HG03457 (cell line): ENCODE measurements around the gene MRPS18C.

Source experiments
- ATAC-seq: cut with Tn5 transposase; IDR thresholded peaks from one replicate; pipeline ENCODE4 v1.9.1; 2021; ENCODE audit warnings: moderate number of reproducible peaks; ENCODE audit not compliant: unreplicated experiment

The MRPS18C gene

DNA sequence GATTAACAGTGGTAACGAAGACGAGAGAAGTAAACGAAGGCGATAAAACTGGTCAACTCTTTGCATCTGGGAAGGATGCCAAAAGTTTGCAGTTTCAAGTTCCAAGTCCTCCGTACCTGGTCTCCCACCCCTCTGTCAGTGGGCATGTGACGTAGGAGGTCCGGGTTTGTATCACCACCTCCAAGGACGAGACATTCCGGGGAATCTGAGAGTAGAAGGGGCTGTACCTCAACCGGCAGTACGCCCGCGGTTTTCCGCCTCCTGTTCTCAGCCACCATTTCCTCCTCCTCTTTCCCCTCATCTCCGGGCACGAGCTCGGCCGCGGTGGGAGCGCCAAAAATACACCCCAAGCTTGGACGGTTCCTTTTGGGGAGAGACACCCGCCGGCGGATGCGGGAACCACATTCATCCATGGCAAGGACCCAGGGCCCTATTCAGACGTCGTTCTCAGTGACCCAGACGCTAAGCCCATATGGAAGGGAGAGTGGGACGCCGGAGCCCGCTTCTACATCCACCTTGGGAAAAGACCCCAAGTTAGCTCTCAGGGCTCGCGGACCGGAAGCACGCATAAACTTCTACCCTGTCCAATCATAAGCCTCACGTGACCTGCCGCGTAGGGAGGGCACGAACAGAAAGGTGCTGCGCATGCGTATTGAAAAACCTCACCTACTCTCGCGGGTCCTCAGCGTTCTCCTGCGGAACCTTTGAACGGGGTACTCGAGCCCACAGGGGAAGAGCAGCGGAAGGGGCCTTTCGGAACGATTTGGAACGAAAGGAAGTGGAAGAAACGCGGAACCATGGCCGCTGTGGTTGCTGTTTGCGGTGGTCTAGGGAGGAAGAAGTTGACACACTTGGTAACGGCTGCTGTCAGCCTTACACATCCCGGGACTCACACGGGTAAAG, at the start of gene MRPS18C, which contains the start of gene HELQ:
MRPS18C (plus strand) TSS at position 778 of the 903 bp plus-strand sequence; CDS start at position 798, 20 bp downstream.
HELQ (minus strand) TSS at position 543 of the 903 bp plus-strand sequence; CDS start at position 413, 130 bp downstream.
- peak; percentile 94 for ATAC-seq

DNA sequence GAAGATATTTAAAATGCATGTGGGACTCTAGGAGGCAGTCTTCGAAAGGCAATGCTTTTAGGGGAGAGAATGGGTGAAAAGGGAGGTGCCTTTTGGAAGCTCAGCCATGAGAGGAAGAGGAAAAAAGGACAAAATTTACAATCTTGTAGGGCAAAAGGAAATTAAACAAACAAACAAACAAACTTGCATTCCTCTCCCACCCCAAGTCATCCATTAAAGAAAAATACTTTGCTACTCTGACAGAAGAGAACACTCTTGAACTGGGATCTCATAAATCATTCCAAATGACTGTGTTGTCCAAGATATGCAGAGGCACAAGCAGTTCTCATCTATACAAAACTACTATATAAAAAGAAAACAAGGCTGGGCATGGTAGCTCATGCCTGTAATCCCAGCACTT, 47.0 kb upstream of the MRPS18C start:
- ATAC-seq, result no peak

DNA sequence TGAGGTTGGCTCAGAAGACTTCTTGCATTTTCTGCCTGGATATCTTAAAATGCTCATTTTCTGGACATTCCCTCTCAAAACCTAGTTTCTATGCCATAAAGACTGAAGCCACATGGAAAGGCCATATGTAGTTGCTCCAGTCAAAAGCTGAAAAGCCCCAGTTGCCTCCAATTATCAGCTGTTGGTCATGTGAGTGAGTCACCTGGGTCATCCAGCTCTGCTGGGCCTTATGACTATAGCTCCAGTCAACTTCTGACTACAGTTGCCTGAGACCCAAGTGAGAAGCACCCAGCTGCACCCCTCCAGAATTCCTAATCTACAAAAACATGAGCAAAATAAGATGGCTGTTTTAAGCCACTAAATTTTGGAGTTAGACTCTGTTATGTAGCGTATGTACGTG, 42.2 kb upstream of the MRPS18C start:
- no peak for ATAC-seq

DNA sequence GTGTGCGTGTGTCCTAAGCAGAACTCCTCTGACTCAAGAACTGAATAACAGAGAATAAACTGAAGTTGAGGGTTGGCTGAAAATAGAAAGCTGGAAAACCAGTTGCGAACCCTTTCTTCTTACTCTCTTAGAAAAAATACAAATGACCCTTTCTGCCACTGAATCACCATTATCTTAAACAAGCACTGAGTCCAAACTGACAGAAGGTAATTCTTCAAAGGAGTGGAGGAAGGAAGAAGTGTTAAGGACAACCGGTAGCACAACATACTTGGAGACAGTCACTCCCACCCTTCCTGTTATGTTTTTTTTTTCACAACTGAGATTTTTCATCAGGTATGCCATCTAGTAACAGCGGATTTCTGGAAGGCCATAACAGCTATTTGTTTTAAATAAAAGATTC, 38.3 kb upstream of the MRPS18C start:
- ATAC-seq, result no peak

DNA sequence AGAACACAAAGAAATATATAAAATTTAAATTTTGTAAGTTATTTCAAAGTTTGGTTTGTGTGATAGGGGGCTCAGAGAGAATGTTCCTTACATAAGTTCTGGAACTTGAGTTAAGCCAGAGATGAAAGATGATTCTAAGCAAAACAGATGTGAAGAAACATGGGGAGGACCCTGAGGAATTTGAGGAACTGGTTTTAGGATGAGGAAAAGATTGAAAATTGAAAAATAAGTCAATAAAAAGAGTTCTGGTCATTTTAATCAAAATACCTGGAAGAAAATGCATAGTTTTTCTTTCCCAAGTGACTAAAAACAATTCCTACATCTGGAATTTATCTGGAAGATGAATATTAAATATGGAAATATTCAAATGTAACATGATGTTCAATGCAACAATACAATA, 37.6 kb upstream of the MRPS18C start:
- no peak for ATAC-seq

DNA sequence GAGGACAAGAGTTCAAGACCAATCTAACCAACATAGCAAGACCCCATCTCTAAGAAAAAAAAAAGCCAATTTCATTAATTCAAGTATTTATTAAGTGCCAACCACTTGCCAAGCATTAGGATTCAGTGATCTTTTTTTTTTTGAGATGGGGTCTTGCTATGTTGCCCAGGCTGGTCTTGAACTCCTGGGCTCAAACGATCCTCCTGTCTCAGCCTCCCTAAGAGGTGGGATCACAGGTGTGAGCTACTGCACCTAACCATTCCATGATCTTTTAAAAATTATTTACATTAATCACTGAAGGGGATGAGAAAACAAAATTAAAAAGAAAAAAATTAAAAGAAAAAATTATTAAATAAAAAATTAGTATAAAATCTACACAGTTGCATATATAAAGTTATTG, 24.7 kb upstream of the MRPS18C start:
- ATAC-seq, result no peak

DNA sequence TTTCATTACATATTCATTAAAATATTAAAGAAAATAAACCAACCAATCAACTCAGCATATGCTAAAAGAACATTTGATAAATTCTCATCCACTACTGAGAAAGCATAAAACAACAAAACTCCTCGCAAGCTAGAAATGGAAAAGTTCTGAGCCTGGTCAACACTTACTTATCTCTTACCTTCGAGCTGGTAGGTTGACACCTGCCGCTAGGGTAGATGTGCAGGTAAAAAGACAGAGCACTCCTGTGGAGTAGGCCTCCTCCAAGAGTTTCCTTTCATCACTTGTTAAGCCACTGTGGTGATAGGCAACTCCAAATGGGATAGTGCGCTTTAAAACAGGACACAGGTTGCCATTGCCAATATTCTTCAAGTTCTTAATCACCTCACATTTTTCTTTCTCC, 19.2 kb upstream of the MRPS18C start:
- no peak for ATAC-seq

DNA sequence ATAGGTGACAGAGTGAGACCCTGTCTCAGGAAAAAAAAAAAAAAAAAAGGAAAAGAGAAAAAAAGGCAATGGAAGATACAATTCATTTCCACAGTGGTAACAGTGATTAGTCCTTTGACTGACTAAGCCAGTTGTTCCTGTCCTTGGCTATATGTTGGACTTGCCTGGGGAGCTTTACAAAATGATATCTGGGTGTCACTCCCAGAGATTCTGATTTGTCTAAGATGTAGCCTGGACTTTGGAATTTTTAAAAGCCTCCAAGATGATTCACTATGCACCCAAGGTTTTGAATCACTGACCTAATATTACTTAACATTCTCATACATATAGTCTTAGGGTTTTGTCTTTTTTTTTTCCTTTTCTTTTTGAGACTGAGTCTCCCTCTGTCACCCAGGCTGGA, 17.1 kb upstream of the MRPS18C start:
- no peak for ATAC-seq

DNA sequence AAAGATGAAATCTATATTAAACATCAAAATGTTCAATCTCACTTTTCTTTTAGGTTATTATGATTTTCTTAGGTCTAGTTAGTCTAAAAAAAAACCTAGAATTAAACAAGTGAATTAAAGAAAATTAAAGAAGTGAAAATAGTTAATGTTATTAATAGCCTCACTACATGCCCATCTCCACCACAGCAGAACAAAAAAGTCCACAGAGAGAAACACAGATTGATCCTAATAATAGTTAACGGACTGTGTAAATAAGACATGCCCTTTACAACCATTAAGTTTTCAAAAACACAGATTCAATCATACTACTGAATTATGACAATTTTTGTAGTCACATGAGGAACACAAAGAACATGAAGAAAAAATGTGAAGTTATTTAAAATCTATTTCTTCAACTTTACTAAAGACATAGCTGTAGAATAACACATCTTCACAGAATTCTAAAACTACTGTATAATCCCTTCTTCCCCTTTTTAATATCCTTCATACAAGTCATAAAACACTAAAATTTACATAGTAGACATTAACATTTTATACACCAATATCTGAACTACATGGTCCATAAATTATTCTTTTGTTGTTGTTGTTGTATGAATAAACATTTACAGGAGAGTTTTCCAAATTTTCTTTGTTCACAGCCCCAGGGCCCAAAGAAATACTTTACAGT, 15.6 kb upstream of the MRPS18C start:
- no peak for ATAC-seq

DNA sequence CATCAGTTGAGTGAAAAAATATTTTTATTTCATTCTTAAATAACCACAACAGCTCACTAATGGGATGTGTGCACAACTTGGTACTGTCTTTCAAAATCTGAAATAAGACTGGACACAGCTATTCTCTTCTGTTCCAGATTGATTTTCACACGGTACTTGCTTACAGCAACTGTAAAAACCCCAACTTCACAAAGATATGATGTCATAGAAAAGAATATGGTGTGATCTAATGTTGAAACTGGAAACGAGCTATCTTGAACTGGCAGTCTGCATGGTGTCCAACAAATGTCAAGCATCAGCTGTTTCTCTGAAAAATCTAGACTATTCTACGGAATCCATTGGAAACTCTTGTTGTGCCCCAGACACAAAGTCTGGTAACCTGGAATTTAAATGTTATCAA, 15.0 kb upstream of the MRPS18C start:
- no peak for ATAC-seq

DNA sequence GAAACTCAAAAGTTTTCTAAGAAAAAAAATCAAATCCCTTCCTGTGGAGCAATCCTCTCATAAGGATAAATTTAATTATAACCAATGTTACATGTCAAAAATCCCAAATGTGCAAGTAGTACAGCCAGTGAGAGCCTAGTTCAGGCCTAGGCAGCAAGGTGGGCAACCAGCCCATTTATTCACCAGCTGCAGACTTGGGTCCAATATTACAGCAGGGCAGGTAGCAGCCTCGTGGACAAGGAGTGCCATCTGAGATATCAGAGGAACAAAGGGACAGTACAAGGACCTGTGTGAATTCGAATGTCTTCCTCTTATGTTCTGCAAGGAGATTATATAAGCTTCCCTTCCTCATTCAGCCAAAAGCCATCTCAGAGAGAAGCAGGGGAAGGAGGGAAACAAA, 6.8 kb upstream of the MRPS18C start:
- no peak for ATAC-seq

DNA sequence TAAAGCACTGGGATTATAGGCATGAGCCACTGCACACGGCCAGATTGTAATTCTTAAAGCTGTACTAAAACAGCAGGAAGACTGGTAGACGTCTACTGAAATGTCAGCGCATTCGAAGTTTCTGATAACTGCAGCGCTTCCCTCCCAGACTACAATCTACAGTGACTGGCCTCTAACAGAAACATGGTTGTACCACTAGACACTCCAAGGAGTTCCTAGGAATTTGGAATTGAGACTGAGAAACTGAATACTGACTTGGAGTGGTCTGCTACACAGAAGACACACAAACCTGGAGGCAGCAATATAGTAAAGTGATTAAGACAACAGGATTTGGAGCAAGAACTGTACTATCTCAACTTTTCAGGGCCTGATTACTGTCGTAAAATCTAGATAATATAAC, 1.2 kb upstream of the MRPS18C start:
- no peak for ATAC-seq

DNA sequence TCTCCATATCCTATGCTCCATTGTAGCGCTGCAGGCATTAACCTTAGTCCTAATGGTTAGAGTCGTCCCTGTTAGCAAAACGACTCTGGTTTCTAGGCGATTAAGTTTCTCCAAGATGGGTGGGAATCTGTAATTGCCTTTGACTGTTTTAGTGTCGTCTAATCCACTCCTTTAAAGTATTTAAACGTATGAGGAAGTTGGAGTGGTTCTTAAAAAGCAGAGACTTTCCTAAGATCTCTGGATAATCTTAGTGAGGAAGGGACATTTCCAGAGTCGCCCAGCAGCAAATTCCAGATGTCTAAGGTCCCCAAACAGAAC, 285 bp downstream of the MRPS18C start:
- ATAC-seq, result no peak

DNA sequence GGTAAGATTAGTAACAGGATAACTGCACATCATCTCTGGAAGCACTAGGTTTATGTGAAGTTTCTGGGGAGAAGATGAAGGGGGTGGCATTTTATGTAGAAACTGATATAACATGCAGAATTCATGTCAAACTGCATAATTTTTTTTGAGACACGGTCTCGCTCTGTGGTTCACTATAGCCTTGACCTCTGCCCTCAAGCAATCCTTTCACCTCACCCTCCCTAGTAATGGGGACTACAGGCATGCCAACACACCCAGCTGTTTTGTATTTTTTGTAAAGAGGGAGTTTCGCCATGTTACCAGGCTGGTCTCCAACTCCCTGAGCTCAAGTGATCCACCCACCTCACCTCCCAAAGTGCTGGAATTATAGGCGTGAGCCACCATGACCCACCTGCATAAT, 17.6 kb downstream of the MRPS18C start:
- ATAC-seq, result no peak

DNA sequence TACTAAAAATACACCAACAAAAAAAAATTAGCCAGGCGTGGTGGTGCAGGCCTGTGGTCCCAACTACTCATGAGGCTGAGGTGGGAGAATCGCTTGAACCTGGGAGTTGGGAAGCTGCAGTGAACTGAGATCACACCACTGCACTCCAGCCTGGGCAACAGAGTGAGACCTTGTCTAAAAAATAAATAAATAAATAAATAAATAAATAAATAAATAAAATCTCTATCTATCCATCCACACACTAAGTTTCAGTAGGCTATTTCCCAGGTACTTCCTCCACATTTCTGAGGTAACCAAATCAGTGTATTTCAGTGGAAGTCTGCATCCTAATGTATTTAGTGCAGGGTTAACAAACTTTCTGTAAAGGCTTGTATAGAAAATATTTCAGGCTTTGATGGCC, 18.1 kb downstream of the MRPS18C start:
- ATAC-seq, result no peak

DNA sequence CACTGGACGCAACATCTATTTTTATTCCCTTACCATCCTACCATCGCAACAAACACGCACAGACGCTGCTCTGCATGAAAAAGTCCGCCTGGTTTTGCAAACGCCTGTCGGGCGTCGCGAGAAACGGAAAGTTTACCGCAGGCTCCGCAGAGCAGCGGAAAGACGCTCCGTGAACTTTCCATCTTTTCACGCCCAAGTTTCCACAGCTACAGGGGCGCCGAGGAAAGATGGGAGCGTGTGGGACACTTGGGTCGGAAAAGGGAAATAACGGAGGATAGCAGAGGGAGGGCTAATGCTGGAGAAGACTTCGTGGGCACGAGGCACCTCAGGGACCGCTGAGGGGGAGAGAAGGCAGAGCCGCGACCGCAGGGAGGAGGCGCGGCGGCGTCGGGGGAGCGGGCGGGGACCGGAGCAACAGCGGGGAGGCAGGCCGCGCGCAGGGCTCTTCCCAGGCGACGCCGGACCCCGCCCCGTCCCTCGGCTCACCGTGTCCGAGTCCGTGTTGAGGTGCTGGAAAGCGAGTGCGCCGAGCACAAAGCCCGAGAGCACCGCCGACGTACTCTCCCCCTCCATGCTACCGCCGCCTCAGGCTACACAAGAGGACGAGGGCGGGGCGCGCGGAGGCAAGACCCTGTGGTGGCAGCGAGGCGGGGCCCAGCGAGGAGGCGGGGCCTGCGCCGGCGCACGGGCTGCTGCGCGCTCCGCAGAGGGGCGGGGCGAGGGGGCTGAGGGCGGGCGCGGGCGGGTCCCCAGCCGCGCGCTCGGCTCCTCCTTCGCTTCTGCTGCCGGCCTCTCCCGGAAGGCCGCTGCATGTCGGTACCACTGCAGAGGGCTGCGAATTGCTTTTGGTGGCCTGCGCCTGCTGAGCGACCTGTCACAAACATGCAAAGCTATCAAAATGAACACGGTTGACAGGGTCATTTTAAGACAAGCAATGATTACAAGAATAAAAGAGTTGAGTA, 28.9 kb downstream of the MRPS18C start, which contains the start of gene ABRAXAS1:
ABRAXAS1 (minus strand) TSS at position 601 of the 962 bp plus-strand sequence; CDS start at position 573, 28 bp downstream.
- peak; percentile 97 for ATAC-seq

DNA sequence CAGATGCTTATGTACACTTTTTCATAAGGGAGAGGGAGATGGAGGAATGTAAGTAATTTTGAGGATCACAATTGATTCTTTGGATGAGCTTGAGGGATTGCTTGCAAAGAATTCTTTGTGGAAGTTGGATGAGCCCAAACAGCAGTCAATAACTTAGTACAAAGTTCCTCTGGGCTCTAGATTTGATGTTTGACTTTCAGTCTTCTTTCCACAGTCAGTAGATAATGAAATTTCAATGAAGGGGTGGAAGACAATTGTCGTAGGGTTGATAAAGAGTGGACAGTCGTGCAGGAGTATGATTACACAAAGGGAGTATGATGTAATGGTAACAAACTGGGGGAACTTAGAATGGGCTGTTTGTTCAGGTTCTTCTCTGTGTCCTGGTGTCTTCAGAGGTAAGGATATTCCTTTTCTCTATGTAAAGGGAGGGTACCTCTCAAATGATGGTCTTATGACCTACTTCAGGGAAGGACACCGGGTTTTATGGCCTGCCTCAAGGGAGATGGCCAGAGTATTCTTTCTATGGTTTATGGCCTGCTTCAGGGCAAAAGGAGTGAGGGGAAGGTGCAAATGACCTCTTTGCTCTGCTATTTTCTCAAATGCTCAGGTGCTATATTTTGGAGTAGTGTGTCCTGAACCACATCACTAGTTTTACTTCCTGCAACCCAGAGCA, 30.7 kb downstream of the MRPS18C start:
- ATAC-seq, result no peak

DNA sequence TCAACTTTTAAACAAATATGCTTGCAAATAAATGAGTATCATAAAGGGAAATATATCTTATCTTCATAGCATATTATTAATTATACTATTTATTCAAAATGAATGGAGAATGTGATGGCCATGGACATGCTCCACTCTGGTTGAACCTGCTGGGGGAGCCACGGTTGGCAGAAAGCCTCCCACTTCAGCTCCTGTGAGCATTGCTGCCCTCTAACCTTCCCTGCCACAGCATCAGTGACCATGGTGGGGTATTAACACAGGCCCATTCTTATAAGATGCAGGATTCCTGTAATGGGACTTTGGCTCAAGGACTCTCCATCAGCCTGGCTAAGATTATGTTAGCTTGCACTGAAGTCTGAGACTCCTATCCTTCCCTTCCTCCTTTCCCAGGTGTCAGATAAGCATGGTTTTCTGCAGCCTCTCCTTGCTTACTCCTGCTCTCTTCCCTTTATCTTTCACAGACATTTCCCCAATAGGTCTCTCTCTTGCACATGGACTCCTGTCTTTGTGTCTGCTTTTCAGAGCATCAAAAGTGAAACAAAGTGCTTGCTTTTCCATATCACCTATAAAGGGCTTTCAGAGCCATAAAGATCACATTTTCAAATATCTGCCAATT, 34.0 kb downstream of the MRPS18C start:
- no peak for ATAC-seq

DNA sequence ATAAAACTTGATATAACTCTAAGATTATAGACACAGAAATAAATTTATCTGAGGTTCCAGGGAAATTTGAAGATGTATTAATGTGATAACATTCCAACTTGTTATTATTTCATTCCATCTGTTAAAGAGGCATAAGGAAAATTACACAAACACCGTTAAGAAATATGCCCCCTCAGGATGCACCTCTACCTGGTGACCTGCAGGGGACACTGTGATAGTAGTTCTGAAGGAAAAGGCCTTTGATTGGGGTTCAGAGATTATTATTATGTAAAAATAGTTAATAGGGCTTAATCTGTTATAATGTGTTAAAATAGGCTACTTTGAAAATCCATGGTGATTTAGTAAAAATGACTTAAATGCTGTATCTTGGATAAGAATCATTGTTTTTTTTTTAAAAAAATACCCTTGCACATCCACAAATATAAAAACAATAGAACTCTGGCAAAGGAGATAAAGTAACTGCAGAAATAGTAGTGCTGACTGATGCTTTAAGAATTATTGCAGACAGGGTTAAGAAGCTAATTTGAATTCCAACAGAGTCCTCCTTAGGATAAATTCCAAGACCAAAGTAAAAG, 35.1 kb downstream of the MRPS18C start:
- ATAC-seq, result peak; percentile 82
